Measurements from ENCODE around the gene CYP4V2.
"Not testable (repeated sequence)": the region's sequence is repeated elsewhere in the genome, so short reads cannot be mapped to it uniquely, and the experiment has no call there.

Gene CYP4V2

GRCh38 chr4:186240848-186241491 is 49.6 kb downstream of the CYP4V2 start:
- DNase-seq (ENCODE audit: insufficient read length) (no peak), FAIRE-seq (no peak)
- no peak for TF ChIP-seq TAF1 (IDR thresholded peaks at IDR 0.05; ENCODE audit: borderline replicate concordance, low read depth, low read length)
- TF ChIP-seq POLR2A (IDR thresholded peaks at IDR 0.05; ENCODE audit: low read depth, low read length), result no peak
- no peak for TF ChIP-seq POLR2AphosphoS5 (IDR thresholded peaks at IDR 0.05; ENCODE audit: low read depth, low read length)

- TF ChIP-seq TAF1 (IDR thresholded peaks at IDR 0.05; ENCODE audit: borderline replicate concordance, low read depth, low read length), result no peak
- TF ChIP-seq POLR2AphosphoS5 (IDR thresholded peaks at IDR 0.05; ENCODE audit: low read depth, low read length), result no peak
- TF ChIP-seq POLR2A (IDR thresholded peaks at IDR 0.05; ENCODE audit: low read depth, low read length), result no peak
- FAIRE-seq (no peak), DNase-seq (ENCODE audit: insufficient read length) (no peak)
Observed at GRCh38 chr4:186241616-186242015, 50.2 kb downstream of the CYP4V2 start.

- FAIRE-seq; DNase-seq (ENCODE audit: insufficient read length): not testable (repeated sequence)
Observed at GRCh38 chr4:186242031-186242430, 50.7 kb downstream of the CYP4V2 start.

- no peak for FAIRE-seq
- TF ChIP-seq TAF1 (IDR thresholded peaks at IDR 0.05; ENCODE audit: borderline replicate concordance, low read depth, low read length) (no peak), POLR2A (IDR thresholded peaks at IDR 0.05; ENCODE audit: low read depth, low read length) (no peak), POLR2AphosphoS5 (IDR thresholded peaks at IDR 0.05; ENCODE audit: low read depth, low read length) (no peak)
Observed at GRCh38 chr4:186243331-186243730, 52.0 kb downstream of the CYP4V2 start.

GRCh38 chr4:186244835-186245234 is 53.5 kb downstream of the CYP4V2 start:
- FAIRE-seq, result no peak

More at GRCh38 chr4:186243331-186243730, 52.0 kb downstream of the CYP4V2 start:
- no peak for DNase-seq (ENCODE audit: insufficient read length)

GRCh38 chr4:186247062-186247752 is 55.8 kb downstream of the CYP4V2 start:
- not testable (repeated sequence) for DNase-seq (ENCODE audit: insufficient read length); FAIRE-seq

More at GRCh38 chr4:186244835-186245234, 53.5 kb downstream of the CYP4V2 start:
- DNase-seq (ENCODE audit: insufficient read length), result no peak
- TF ChIP-seq POLR2AphosphoS5 (IDR thresholded peaks at IDR 0.05; ENCODE audit: low read depth, low read length) (no peak), TAF1 (IDR thresholded peaks at IDR 0.05; ENCODE audit: borderline replicate concordance, low read depth, low read length) (no peak), POLR2A (IDR thresholded peaks at IDR 0.05; ENCODE audit: low read depth, low read length) (no peak)

- FAIRE-seq (no peak), DNase-seq (ENCODE audit: insufficient read length) (no peak)
- TF ChIP-seq POLR2A (IDR thresholded peaks at IDR 0.05; ENCODE audit: low read depth, low read length) (no peak), POLR2AphosphoS5 (IDR thresholded peaks at IDR 0.05; ENCODE audit: low read depth, low read length) (no peak), TAF1 (IDR thresholded peaks at IDR 0.05; ENCODE audit: borderline replicate concordance, low read depth, low read length) (no peak)
Observed at GRCh38 chr4:186248643-186249042, 57.3 kb downstream of the CYP4V2 start.

GRCh38 chr4:186249785-186250754 is 58.7 kb downstream of the CYP4V2 start:
- DNase-seq (ENCODE audit: insufficient read length) (no peak), FAIRE-seq (no peak)
- no peak for TF ChIP-seq POLR2AphosphoS5 (IDR thresholded peaks at IDR 0.05; ENCODE audit: low read depth, low read length)
- TF ChIP-seq TAF1 (IDR thresholded peaks at IDR 0.05; ENCODE audit: borderline replicate concordance, low read depth, low read length), result no peak
- TF ChIP-seq POLR2A (IDR thresholded peaks at IDR 0.05; ENCODE audit: low read depth, low read length), result no peak

- no peak for TF ChIP-seq POLR2AphosphoS5 (IDR thresholded peaks at IDR 0.05; ENCODE audit: low read depth, low read length)
- no peak for TF ChIP-seq TAF1 (IDR thresholded peaks at IDR 0.05; ENCODE audit: borderline replicate concordance, low read depth, low read length)
- no peak for TF ChIP-seq POLR2A (IDR thresholded peaks at IDR 0.05; ENCODE audit: low read depth, low read length)
- no peak for DNase-seq (ENCODE audit: insufficient read length)
- FAIRE-seq, result no peak
Observed at GRCh38 chr4:186250760-186251159, 59.4 kb downstream of the CYP4V2 start.

GRCh38 chr4:186255122-186255521 is 63.8 kb downstream of the CYP4V2 start:
- TF ChIP-seq POLR2AphosphoS5 (IDR thresholded peaks at IDR 0.05; ENCODE audit: low read depth, low read length), result no peak
- no peak for FAIRE-seq
- no peak for DNase-seq (ENCODE audit: insufficient read length)

- FAIRE-seq (no peak), DNase-seq (ENCODE audit: insufficient read length) (no peak)
- no peak for TF ChIP-seq TAF1 (IDR thresholded peaks at IDR 0.05; ENCODE audit: borderline replicate concordance, low read depth, low read length)
- no peak for TF ChIP-seq POLR2AphosphoS5 (IDR thresholded peaks at IDR 0.05; ENCODE audit: low read depth, low read length)
- no peak for TF ChIP-seq POLR2A (IDR thresholded peaks at IDR 0.05; ENCODE audit: low read depth, low read length)
Observed at GRCh38 chr4:186258216-186258811, 66.9 kb downstream of the CYP4V2 start.
